SU-DHL-6 (cell line): ENCODE results near the gene THOC2.

Experiments
- H2AFZ ChIP-seq: fragments of 200-600 bp; sonication (generic); 2 replicates; pipeline ENCODE4 v1.6.1; 2014; ENCODE audit warnings: low read depth, mild to moderate bottlenecking, moderate library complexity, mixed read lengths, antibody characterized with exemption, low read length; ENCODE audit not compliant: severe bottlenecking
- H3F3A ChIP-seq: fragments of 200-600 bp; shearing (Covaris generic); 2 replicates; pipeline ENCODE4 v1.6.0; 2016; ENCODE audit warnings: antibody characterized with exemption, mild to moderate bottlenecking; ENCODE audit not compliant: insufficient read depth
- H3K27ac ChIP-seq: fragments of 200-600 bp; sonication (generic); 2 replicates; pipeline ENCODE4 v1.5.1; 2016; ENCODE audit warnings: low read depth, mild to moderate bottlenecking, low read length, moderate library complexity, mixed read lengths
- H3K27me3 ChIP-seq: fragments of 200-600 bp; sonication (generic), shearing (Covaris generic); 2 replicates; pipeline ENCODE4 v1.6.0; 2014; ENCODE audit warnings: mild to moderate bottlenecking, low read length
- H3K36me3 ChIP-seq: fragments of 200-600 bp; sonication (generic); 2 replicates; pipeline ENCODE4 v1.6.1; 2014; ENCODE audit warnings: mild to moderate bottlenecking, low read length, mixed read lengths
- H3K4me2 ChIP-seq: fragments of 300-600, 200-600 bp; shearing (Covaris generic), sonication (generic); 2 replicates; pipeline ENCODE4 v1.6.0; 2014; ENCODE audit warnings: low read length, low read depth, mild to moderate bottlenecking; ENCODE audit not compliant: poor library complexity, severe bottlenecking
- H3K4me3 ChIP-seq: fragments of 200-600 bp; sonication (generic); 2 replicates; pipeline ENCODE4 v1.5.1; 2014; ENCODE audit warnings: antibody characterized with exemption, low read length, mild to moderate bottlenecking, mixed read lengths; ENCODE audit not compliant: insufficient read depth, poor library complexity, severe bottlenecking
- H3K79me2 ChIP-seq: fragments of 200-600 bp; sonication (generic); 2 replicates; pipeline ENCODE4 v1.6.1; 2014; ENCODE audit warnings: mild to moderate bottlenecking, low read length, moderate library complexity; ENCODE audit not compliant: insufficient read depth
- H3K9ac ChIP-seq: fragments of 200-600 bp; sonication (generic); 2 replicates; pipeline ENCODE4 v1.7.0; 2014; ENCODE audit warnings: mild to moderate bottlenecking, low read length
- H3K9me2 ChIP-seq: fragments of 200-600 bp; sonication (generic); replicated peaks from 2 replicates; pipeline ENCODE4 v1.6.1; 2014; ENCODE audit warnings: low read length; ENCODE audit not compliant: insufficient read depth
- H3K9me3 ChIP-seq: fragments of 200-600 bp; sonication (generic); 2 replicates; pipeline ENCODE4 v1.6.1; 2014; ENCODE audit warnings: low read length, mixed read lengths; ENCODE audit not compliant: insufficient read depth
- H4K20me1 ChIP-seq: fragments of 200-600 bp; sonication (generic); 2 replicates; pipeline ENCODE4 v1.6.1; 2014; ENCODE audit warnings: low read depth, mild to moderate bottlenecking, antibody characterized with exemption, low read length, moderate library complexity, mixed read lengths
- CTCF ChIP-seq: fragments of 200-600 bp; sonication (generic); IDR thresholded peaks from one replicate; pipeline ENCODE4 v1.5.1; 2017; ENCODE audit warnings: antibody characterized with exemption, mild to moderate bottlenecking, low read length, moderate library complexity; ENCODE audit not compliant: insufficient read depth, poor library complexity, severe bottlenecking
- EZH2phosphoT487 ChIP-seq: fragments of 200-600 bp; sonication (generic), shearing (Covaris generic); conservative IDR thresholded peaks from 2 replicates; pipeline ENCODE4 v1.6.1; 2018; ENCODE audit warnings: mild to moderate bottlenecking, antibody characterized with exemption, low read length, moderate library complexity, mixed read lengths

Gene THOC2

GRCh38 chrX:123740536-123740935 lies 7.7 kb upstream of the THOC2 start:
- no peak for TF ChIP-seq EZH2phosphoT487
- TF ChIP-seq CTCF: no peak
- Histone ChIP-seq H3K27ac (no peak overlapping the region), H3K4me2 (no peak overlapping the region), H3K4me3 (no peak overlapping the region), H3F3A (no peaks in the 10 kb centered on the region), H3K79me2 (no peaks in the 10 kb centered on the region), H3K36me3 (no peaks in the 10 kb centered on the region), H3K9ac (no peak overlapping the region), H3K9me3 (no peaks in the 10 kb centered on the region), H3K9me2 (no peaks in the 10 kb centered on the region), H2AFZ (no peak overlapping the region), H3K27me3 (no peaks in the 10 kb centered on the region), H4K20me1 (no peaks in the 10 kb centered on the region)

GRCh38 chrX:123740006-123740405 lies 7.2 kb upstream of the THOC2 start:
- Histone ChIP-seq H3K4me2 (no peak overlapping the region), H3K9ac (no peak overlapping the region), H3K27ac (no peak overlapping the region), H3F3A (no peaks in the 10 kb centered on the region), H3K79me2 (no peaks in the 10 kb centered on the region), H3K9me2 (no peaks in the 10 kb centered on the region), H3K9me3 (no peaks in the 10 kb centered on the region), H4K20me1 (no peaks in the 10 kb centered on the region), H3K4me3 (no peak overlapping the region), H3K36me3 (no peaks in the 10 kb centered on the region), H3K27me3 (no peaks in the 10 kb centered on the region), H2AFZ (no peak overlapping the region)
- TF ChIP-seq CTCF (no peak), EZH2phosphoT487 (no peak)

- no peaks in the 10 kb centered on the region for H3F3A ChIP-seq
- no peaks in the 10 kb centered on the region for H4K20me1 ChIP-seq
- no peak overlapping the region for H3K9ac ChIP-seq
- H3K9me2 ChIP-seq: no peaks in the 10 kb centered on the region
- TF ChIP-seq CTCF (no peak), EZH2phosphoT487 (no peak)
- H3K9me3 ChIP-seq: no peaks in the 10 kb centered on the region
- no peak overlapping the region for H2AFZ ChIP-seq
- no peak overlapping the region for H3K4me3 ChIP-seq
- no peak overlapping the region for H3K27ac ChIP-seq
- no peaks in the 10 kb centered on the region for H3K27me3 ChIP-seq
- H3K36me3 ChIP-seq: no peaks in the 10 kb centered on the region
- no peak overlapping the region for H3K4me2 ChIP-seq
- no peaks in the 10 kb centered on the region for H3K79me2 ChIP-seq
Measured at GRCh38 chrX:123739474-123739873, 6.6 kb upstream of the THOC2 start.
